ENCODE data around the gene MAPK1IP1L. TPM values are rescaled to one million over a fixed set of nuclear protein-coding genes. Genes with fewer than 3 reads are reported as not detected.

The MAPK1IP1L gene
- total and polyA plus RNA-seq, 2 of the 4 experiments (the other 2 are of a cell fraction), result 44.8 to 168 TPM

- H2AK5ac ChIP-seq (ENCODE audit: low read depth, low read length), result no peak overlapping the region
- CTCF ChIA-PET, result no interaction called here
- no peak overlapping the region for H3K27ac ChIP-seq (ENCODE audit: insufficient read depth, low read length)
- no TSS peak for BruUV-seq (replicated peaks)
- no CpG with 5 or more reads among the region's 4 CpGs for WGBS, 2 experiments (ENCODE audit: extremely low coverage in 2 of 2, insufficient read length in 1 of 2)
- no peak overlapping the region for H3K9ac ChIP-seq (ENCODE audit: low read depth, low read length)
- no peak for TF ChIP-seq CEBPB (IDR thresholded peaks at IDR 0.05; ENCODE audit: low read depth, low read length)
- TF ChIP-seq NFE2L2 (IDR thresholded peaks at IDR 0.05; ENCODE audit: low read depth, low read length), result no peak
- TF ChIP-seq MXI1 (IDR thresholded peaks at IDR 0.05; ENCODE audit: borderline replicate concordance, low read depth, low read length), result no peak
- no peak for TF ChIP-seq MAZ (IDR thresholded peaks at IDR 0.05; ENCODE audit: borderline replicate concordance, low read depth, low read length)
- TF ChIP-seq USF2 (IDR thresholded peaks at IDR 0.05; ENCODE audit: low read depth, low read length), result no peak
- TF ChIP-seq ELK1 (IDR thresholded peaks at IDR 0.05; ENCODE audit: borderline replicate concordance, low read depth, low read length), result no peak
- no peak for TF ChIP-seq SMC3 (IDR thresholded peaks at IDR 0.05; ENCODE audit: low read depth, low read length)
- no peak for TF ChIP-seq MAFK (IDR thresholded peaks at IDR 0.05; ENCODE audit: low read depth, low read length)
- TF ChIP-seq RCOR1 (IDR thresholded peaks at IDR 0.05; ENCODE audit: insufficient replicate concordance, low read length), result no peak
- no peak for TF ChIP-seq FOS (IDR thresholded peaks at IDR 0.05; ENCODE audit: low read depth, low read length)
- TF ChIP-seq CTCF (conservative IDR thresholded peaks at IDR 0.05; ENCODE audit: low read depth, low read length), result no peak
- TF ChIP-seq CHD1 (IDR thresholded peaks at IDR 0.05; ENCODE audit: low read depth, low read length), result no peak
- no peak for TF ChIP-seq RAD21 (IDR thresholded peaks at IDR 0.05; ENCODE audit: low read length)
- no peak for TF ChIP-seq RFX5 (IDR thresholded peaks at IDR 0.05; ENCODE audit: low read depth, low read length)
- TF ChIP-seq BHLHE40 (IDR thresholded peaks at IDR 0.05; ENCODE audit: low read depth, low read length), result no peak
- no peak for TF ChIP-seq POLR2A (IDR thresholded peaks at IDR 0.05; ENCODE audit: low read depth, low read length)
- no peak overlapping the region for H3K56ac ChIP-seq (ENCODE audit: extremely low read depth, insufficient read depth, low read length)
- H3K9me1 ChIP-seq (ENCODE audit: insufficient read depth, low read length), result peaks cover 4% of the 10 kb centered on the region
- ATAC-seq (ENCODE audit: low read depth) (no peak), DNase-seq (no peak)
- no peak overlapping the region for H3K18ac ChIP-seq (ENCODE audit: low read depth, low read length)
- H2BK20ac ChIP-seq (ENCODE audit: low read depth, low read length), result no peak overlapping the region
- H3K36me3 ChIP-seq (ENCODE audit: control insufficient read depth, insufficient read depth, low read length), result no peaks in the 10 kb centered on the region
- intact Hi-C loops (cut with micrococcal nuclease) (no loop called here), dilution Hi-C loops (cut with HindIII; ENCODE audit: low sequenced_read_pairs, unreplicated experiment) (no loop called here), in situ Hi-C loops (cut with MboI; ENCODE audit: low sequenced_read_pairs) (no loop called here)
- H3K4me1 ChIP-seq (ENCODE audit: control insufficient read depth, insufficient read depth, low read length), result peaks cover 2% of the 10 kb centered on the region; the same call in 1 of the 2 replicates
- no peak overlapping the region for H4K5ac ChIP-seq (ENCODE audit: low read depth, low read length)
- H2BK15ac ChIP-seq (ENCODE audit: low read depth, low read length), result no peak overlapping the region
- no peak overlapping the region for H3K23ac ChIP-seq (ENCODE audit: low read depth, low read length)
- POLR2A ChIA-PET (ENCODE audit: unreplicated experiment), result no interaction called here
- H2BK120ac ChIP-seq (ENCODE audit: low read depth, low read length), result no peak overlapping the region
- no peak overlapping the region for H3K4me3 ChIP-seq (ENCODE audit: insufficient read depth, low read depth, low read length)
- H3K4ac ChIP-seq (ENCODE audit: low read depth, low read length), result no peak overlapping the region
- H4K20me1 ChIP-seq (ENCODE audit: insufficient read depth, low read length), result no peaks in the 10 kb centered on the region
- no peak overlapping the region for H2BK5ac ChIP-seq (ENCODE audit: low read depth, low read length, poor library complexity, severe bottlenecking)
- H3K79me1 ChIP-seq (ENCODE audit: low read depth in 1 of 2, low read length in 2 of 2), result no peaks in the 10 kb centered on the region
- H2AK9ac ChIP-seq (replicated peaks; ENCODE audit: low read depth, low read length, poor library complexity), result no peak overlapping the region
- H4K8ac ChIP-seq (ENCODE audit: low read depth in 2 of 2, low read length in 2 of 2), result no peak overlapping the region
- H2AFZ ChIP-seq (replicated peaks; ENCODE audit: low read length, poor library complexity), result no peak overlapping the region
- H3K4me2 ChIP-seq (ENCODE audit: low read depth, low read length), result no peak overlapping the region
- H3K14ac ChIP-seq (replicated peaks; ENCODE audit: low read depth, low read length), result no peak overlapping the region
- H3K27me3 ChIP-seq (ENCODE audit: control insufficient read depth, insufficient read depth, low read length), result no peaks in the 10 kb centered on the region
- no peaks in the 10 kb centered on the region for H3K9me3 ChIP-seq (ENCODE audit: control insufficient read depth, insufficient read depth, low read length)
- no peak overlapping the region for H4K91ac ChIP-seq (ENCODE audit: insufficient read depth, low read depth, low read length)
Observed at GRCh38 chr14:55115861-55116245, 64.4 kb downstream of the MAPK1IP1L start.

Measured in IMR-90 (cell line).